HepG2 (cell line): ENCODE data around the gene TEX35. TPM values are rescaled to one million over a fixed set of nuclear protein-coding genes. Genes with fewer than 3 reads are reported as not detected.

ENCODE experiments used
- GABPB1 ChIP-seq: IDR thresholded peaks from 2 replicates; pipeline ENCODE4 v1.6.1; 2016; ENCODE audit warnings: mild to moderate bottlenecking, missing genetic modification reagents, moderate library complexity, missing compliant biosample characterization
- HDAC1 ChIP-seq: sonication (generic); formaldehyde crosslinking; IDR thresholded peaks from 2 replicates; pipeline ENCODE4 v1.5.1; 2020; ENCODE audit warnings: mild to moderate bottlenecking, missing genetic modification reagents
- IKZF4 ChIP-seq: sonication (generic); formaldehyde crosslinking; IDR thresholded peaks from 2 replicates; pipeline ENCODE4 v1.5.1; 2020; ENCODE audit warnings: borderline replicate concordance, mild to moderate bottlenecking, low read depth, missing genetic modification reagents; ENCODE audit errors: not compliant biosample characterization
- PCBP1 ChIP-seq: fragments of 200-400 bp; formaldehyde crosslinking; IDR thresholded peaks from 2 replicates; pipeline ENCODE4 v1.6.1; 2017; ENCODE audit warnings: mild to moderate bottlenecking, low read depth, low read length, borderline replicate concordance
- RARA ChIP-seq: IDR thresholded peaks from 2 replicates; pipeline ENCODE4 v1.6.1; 2016; ENCODE audit warnings: missing genetic modification reagents, missing compliant biosample characterization
- SMC3 ChIP-seq: IDR thresholded peaks from 2 replicates; pipeline ENCODE4 v1.6.1; 2011; ENCODE audit warnings: low read length, improper control_type of control experiment
- ZFP82 ChIP-seq: sonication (generic); formaldehyde crosslinking; IDR thresholded peaks from 2 replicates; pipeline ENCODE4 v1.5.1; 2020; ENCODE audit warnings: mild to moderate bottlenecking, missing genetic modification reagents, borderline replicate concordance
- ZNF234 ChIP-seq: sonication (generic); formaldehyde crosslinking; conservative IDR thresholded peaks from 2 replicates; pipeline ENCODE4 v1.5.1; 2020; ENCODE audit warnings: mild to moderate bottlenecking, missing genetic modification reagents
- ZNF430 ChIP-seq: sonication (generic); formaldehyde crosslinking; IDR thresholded peaks from 2 replicates; pipeline ENCODE4 v1.9.0; 2021; ENCODE audit warnings: mild to moderate bottlenecking, missing genetic modification reagents
- ZNF441 ChIP-seq: sonication (generic); formaldehyde crosslinking; IDR thresholded peaks from 2 replicates; pipeline ENCODE4 v1.7.0; 2021; ENCODE audit warnings: missing genetic modification reagents, borderline replicate concordance
- ZNF563 ChIP-seq: sonication (generic); formaldehyde crosslinking; IDR thresholded peaks from 2 replicates; pipeline ENCODE4 v1.8.0; 2022; ENCODE audit warnings: mild to moderate bottlenecking, moderate library complexity, missing genetic modification reagents
- ZNF607 ChIP-seq: sonication (generic); formaldehyde crosslinking; IDR thresholded peaks from 2 replicates; pipeline ENCODE4 v1.5.1; 2020; ENCODE audit warnings: missing genetic modification reagents, mild to moderate bottlenecking, borderline replicate concordance
- ZNF660 ChIP-seq: sonication (generic); formaldehyde crosslinking; IDR thresholded peaks from 2 replicates; pipeline ENCODE4 v1.5.1; 2020; ENCODE audit warnings: mild to moderate bottlenecking, low read depth, missing genetic modification reagents, borderline replicate concordance
- ZNF766 ChIP-seq: sonication (generic); formaldehyde crosslinking; IDR thresholded peaks from 2 replicates; pipeline ENCODE4 v1.5.0; 2020; ENCODE audit warnings: missing genetic modification reagents, borderline replicate concordance
- ZNF891 ChIP-seq: sonication (generic); formaldehyde crosslinking; IDR thresholded peaks from 2 replicates; pipeline ENCODE4 v1.5.0; 2020; ENCODE audit warnings: mild to moderate bottlenecking, missing genetic modification reagents
- polyA plus RNA-seq, 8 experiments: library from polyadenylated mRNA; depleted of rRNA in 3 of 8; stranded (reverse) in 7 of 8; unstranded in 1 of 8; fragments of >200 nt; fragmentation: Illumina TruSeq in 4 of 8; extraction: Trizol in 4 of 8; gene quantifications; 2 replicates each; pipeline versions ENCODE4 v1.2.1 to v1.2.3, GENCODE V29; 2011 to 2016; ENCODE audit warnings: low read depth in 4 of 8, missing spikeins in 1 of 8, mixed read lengths in 1 of 8; ENCODE audit not compliant: insufficient read depth in 1 of 8
- total RNA-seq, 5 experiments: library from RNA; depleted of rRNA; stranded (reverse); fragments of >200 nt; fragmentation: Illumina TruSeq; extraction: Trizol; gene quantifications; 2 replicates each; pipeline ENCODE4 v1.2.3, GENCODE V29; 2016; ENCODE audit warnings: low read depth in 1 of 5
- TF ChIP-seq, protein P1 (sequence below): sonication (generic); formaldehyde crosslinking; IDR thresholded peaks from 2 replicates; pipeline ENCODE4 v1.4.0; 2020; ENCODE audit warnings: mild to moderate bottlenecking, missing genetic modification reagents
- TF ChIP-seq, protein P2 (sequence below): sonication (generic); IDR thresholded peaks from 2 replicates; pipeline ENCODE4 v1.6.1; 2016; ENCODE audit warnings: low read depth, borderline replicate concordance
- TF ChIP-seq, protein P3 (sequence below): sonication (generic); formaldehyde crosslinking; IDR thresholded peaks from 2 replicates; pipeline ENCODE4 v1.4.0; 2020; ENCODE audit warnings: missing genetic modification reagents, mild to moderate bottlenecking, borderline replicate concordance
- TF ChIP-seq, protein P4 (sequence below): sonication (generic); formaldehyde crosslinking; IDR thresholded peaks from 2 replicates; pipeline ENCODE4 v1.8.0; 2022; ENCODE audit warnings: missing genetic modification reagents, mild to moderate bottlenecking, borderline replicate concordance
- TF ChIP-seq, protein P5 (sequence below): sonication (generic); formaldehyde crosslinking; IDR thresholded peaks from 2 replicates; pipeline ENCODE4 v1.5.0; 2020; ENCODE audit warnings: mild to moderate bottlenecking, missing genetic modification reagents

The TEX35 gene
- total and polyA plus RNA-seq, 2 of the 13 experiments (the other 11 are each of a cell fraction or from before 2014, with no cell fraction given) = not detected

DNA sequence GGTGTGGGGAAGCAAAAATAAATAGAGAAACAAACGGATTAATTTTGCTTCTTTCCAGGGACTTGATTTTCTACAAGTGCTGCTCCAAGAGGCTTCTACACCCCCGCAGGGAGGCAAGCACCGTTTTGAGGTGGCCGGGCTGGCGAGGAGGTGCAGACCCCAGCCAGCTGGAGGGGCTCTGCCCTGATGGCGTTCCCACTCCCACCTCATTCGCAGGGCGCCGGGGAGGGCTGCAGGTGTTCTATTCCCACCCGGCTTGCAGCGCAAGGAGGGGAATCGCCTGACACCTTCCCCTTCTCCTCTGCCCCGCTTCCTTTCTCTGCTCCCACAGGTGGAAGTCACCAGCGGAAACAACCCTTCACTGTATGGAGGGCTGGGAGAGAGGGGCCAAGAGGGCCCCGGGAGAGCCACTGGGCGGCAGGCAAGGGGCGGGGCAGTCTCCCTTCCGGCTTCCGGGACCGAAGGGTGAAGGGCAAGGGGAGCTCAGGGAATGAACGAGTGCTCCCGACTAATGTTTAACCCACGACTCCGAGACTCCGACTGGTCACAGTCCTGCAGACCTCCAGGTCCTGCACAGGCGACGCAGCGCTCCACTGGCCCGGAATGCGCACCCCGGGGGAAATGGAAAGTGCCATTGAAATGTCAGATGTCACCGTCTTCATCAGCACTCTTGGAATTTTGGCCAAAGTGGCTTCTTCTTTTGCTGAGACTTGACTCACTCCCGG, 29.1 kb downstream of the TEX35 start (continued):
- TF ChIP-seq ZNF766 (CRISPR knock-in tag) (peak; percentile 72; the same call in 1 of the 2 replicates), ZNF441 (CRISPR knock-in tag) (no peak), ZNF430 (CRISPR knock-in tag) (no peak; the same call in 1 of the 2 replicates), ZNF660 (CRISPR knock-in tag) (no peak), RARA (CRISPR knock-in tag) (peak; percentile 81), IKZF4 (CRISPR knock-in tag) (no peak), ZNF607 (CRISPR knock-in tag) (peak; percentile 52; the same call in 1 of the 2 replicates), PCBP1 (no peak), ZNF563 (0 out of 2 replicates have a peak, but pooled peaks have one; percentile 33), SMC3 (no peak), HDAC1 (CRISPR knock-in tag) (no peak; the same call in 1 of the 2 replicates), ZNF891 (0 out of 2 replicates have a peak, but pooled peaks have one; percentile 36), ZFP82 (no peak), ZNF234 (CRISPR knock-in tag) (no peak), GABPB1 (peak; percentile 90)
- TF ChIP-seq, protein P1, sequence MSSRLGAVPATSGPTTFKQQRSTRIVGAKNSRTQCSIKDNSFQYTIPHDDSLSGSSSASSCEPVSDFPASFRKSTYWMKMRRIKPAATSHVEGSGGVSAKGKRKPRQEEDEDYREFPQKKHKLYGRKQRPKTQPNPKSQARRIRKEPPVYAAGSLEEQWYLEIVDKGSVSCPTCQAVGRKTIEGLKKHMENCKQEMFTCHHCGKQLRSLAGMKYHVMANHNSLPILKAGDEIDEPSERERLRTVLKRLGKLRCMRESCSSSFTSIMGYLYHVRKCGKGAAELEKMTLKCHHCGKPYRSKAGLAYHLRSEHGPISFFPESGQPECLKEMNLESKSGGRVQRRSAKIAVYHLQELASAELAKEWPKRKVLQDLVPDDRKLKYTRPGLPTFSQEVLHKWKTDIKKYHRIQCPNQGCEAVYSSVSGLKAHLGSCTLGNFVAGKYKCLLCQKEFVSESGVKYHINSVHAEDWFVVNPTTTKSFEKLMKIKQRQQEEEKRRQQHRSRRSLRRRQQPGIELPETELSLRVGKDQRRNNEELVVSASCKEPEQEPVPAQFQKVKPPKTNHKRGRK (CRISPR knock-in tag) = no peak
- TF ChIP-seq, protein P2, sequence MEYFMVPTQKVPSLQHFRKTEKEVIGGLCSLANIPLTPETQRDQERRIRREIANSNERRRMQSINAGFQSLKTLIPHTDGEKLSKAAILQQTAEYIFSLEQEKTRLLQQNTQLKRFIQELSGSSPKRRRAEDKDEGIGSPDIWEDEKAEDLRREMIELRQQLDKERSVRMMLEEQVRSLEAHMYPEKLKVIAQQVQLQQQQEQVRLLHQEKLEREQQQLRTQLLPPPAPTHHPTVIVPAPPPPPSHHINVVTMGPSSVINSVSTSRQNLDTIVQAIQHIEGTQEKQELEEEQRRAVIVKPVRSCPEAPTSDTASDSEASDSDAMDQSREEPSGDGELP = peak; percentile 55; the same call in 1 of the 2 replicates
- TF ChIP-seq, protein P3, sequence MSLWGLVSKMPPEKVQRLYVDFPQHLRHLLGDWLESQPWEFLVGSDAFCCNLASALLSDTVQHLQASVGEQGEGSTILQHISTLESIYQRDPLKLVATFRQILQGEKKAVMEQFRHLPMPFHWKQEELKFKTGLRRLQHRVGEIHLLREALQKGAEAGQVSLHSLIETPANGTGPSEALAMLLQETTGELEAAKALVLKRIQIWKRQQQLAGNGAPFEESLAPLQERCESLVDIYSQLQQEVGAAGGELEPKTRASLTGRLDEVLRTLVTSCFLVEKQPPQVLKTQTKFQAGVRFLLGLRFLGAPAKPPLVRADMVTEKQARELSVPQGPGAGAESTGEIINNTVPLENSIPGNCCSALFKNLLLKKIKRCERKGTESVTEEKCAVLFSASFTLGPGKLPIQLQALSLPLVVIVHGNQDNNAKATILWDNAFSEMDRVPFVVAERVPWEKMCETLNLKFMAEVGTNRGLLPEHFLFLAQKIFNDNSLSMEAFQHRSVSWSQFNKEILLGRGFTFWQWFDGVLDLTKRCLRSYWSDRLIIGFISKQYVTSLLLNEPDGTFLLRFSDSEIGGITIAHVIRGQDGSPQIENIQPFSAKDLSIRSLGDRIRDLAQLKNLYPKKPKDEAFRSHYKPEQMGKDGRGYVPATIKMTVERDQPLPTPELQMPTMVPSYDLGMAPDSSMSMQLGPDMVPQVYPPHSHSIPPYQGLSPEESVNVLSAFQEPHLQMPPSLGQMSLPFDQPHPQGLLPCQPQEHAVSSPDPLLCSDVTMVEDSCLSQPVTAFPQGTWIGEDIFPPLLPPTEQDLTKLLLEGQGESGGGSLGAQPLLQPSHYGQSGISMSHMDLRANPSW (CRISPR knock-in tag) = no peak; the same call in 1 of the 2 replicates
- TF ChIP-seq, protein P4, sequence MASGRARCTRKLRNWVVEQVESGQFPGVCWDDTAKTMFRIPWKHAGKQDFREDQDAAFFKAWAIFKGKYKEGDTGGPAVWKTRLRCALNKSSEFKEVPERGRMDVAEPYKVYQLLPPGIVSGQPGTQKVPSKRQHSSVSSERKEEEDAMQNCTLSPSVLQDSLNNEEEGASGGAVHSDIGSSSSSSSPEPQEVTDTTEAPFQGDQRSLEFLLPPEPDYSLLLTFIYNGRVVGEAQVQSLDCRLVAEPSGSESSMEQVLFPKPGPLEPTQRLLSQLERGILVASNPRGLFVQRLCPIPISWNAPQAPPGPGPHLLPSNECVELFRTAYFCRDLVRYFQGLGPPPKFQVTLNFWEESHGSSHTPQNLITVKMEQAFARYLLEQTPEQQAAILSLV (CRISPR knock-in tag) = peak; percentile 66; the same call in 1 of the 2 replicates
- TF ChIP-seq, protein P5, sequence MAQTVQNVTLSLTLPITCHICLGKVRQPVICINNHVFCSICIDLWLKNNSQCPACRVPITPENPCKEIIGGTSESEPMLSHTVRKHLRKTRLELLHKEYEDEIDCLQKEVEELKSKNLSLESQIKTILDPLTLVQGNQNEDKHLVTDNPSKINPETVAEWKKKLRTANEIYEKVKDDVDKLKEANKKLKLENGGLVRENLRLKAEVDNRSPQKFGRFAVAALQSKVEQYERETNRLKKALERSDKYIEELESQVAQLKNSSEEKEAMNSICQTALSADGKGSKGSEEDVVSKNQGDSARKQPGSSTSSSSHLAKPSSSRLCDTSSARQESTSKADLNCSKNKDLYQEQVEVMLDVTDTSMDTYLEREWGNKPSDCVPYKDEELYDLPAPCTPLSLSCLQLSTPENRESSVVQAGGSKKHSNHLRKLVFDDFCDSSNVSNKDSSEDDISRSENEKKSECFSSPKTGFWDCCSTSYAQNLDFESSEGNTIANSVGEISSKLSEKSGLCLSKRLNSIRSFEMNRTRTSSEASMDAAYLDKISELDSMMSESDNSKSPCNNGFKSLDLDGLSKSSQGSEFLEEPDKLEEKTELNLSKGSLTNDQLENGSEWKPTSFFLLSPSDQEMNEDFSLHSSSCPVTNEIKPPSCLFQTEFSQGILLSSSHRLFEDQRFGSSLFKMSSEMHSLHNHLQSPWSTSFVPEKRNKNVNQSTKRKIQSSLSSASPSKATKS = no peak
